Endothelial cell of umbilical vein (primary cell): ENCODE measurements around the gene KNCN. TPM values are rescaled to one million over a fixed set of nuclear protein-coding genes. Genes with fewer than 3 reads are reported as not detected.

Source experiments
- BruUV-seq: library from RNA; stranded (reverse); fragments of 400-500 nt; replicated peaks from 2 replicates; lab custom pipeline; 2021; lab: Mats Ljungman, UMichigan
- CTCF ChIA-PET: fragments of 300-600, 350-600 bp; sonication (Branson Sonifier 250); formaldehyde crosslinking; loops from one replicate; lab custom pipeline; 2021; ENCODE audit warnings: antibody characterized with exemption, inconsistent platforms; lab: Charles Lee
- POLR2A ChIA-PET: fragments of 300-600, 350-600 bp; sonication (Branson Sonifier 250); formaldehyde crosslinking; loops from one replicate; lab custom pipeline; 2021; ENCODE audit warnings: antibody characterized with exemption, inconsistent platforms; lab: Charles Lee
- DNase-seq: peaks from one replicate; pipeline ENCODE4 v3.0.0-alpha.2; 2011; ENCODE audit warnings: low read depth, low spot score
- FAIRE-seq: peaks from 2 replicates; lab custom pipeline; 2011; peaks lifted over from hg19 to GRCh38; lab: Jason Lieb, UNC
- H2AFZ ChIP-seq: 2 replicates; pipeline ENCODE4 v1.6.0; 2012; ENCODE audit warnings: low read depth, low read length, control low read depth, inconsistent platforms
- H3K27ac ChIP-seq: 2 replicates; pipeline ENCODE4 v1.5.1; 2011; ENCODE audit warnings: low read depth, mild to moderate bottlenecking, control low read depth, low read length, moderate library complexity; ENCODE audit not compliant: insufficient read depth
- H3K27me3 ChIP-seq, 2 experiments: 2 replicates each; pipeline versions ENCODE4 v1.6.0 to v1.6.1; 2011; ENCODE audit warnings: low read length in 2 of 2, mixed read lengths in 1 of 2; ENCODE audit not compliant: control insufficient read depth in 2 of 2, insufficient read depth in 2 of 2
- H3K36me3 ChIP-seq, 2 experiments: 2 replicates in 1 of 2; 3 replicates in 1 of 2; pipeline ENCODE4 v1.5.1; 2011; ENCODE audit warnings: low read length in 2 of 2, mild to moderate bottlenecking in 1 of 2, moderate library complexity in 1 of 2; ENCODE audit not compliant: control insufficient read depth in 2 of 2, insufficient read depth in 2 of 2; ENCODE audit errors: extremely low read depth in 1 of 2
- H3K4me1 ChIP-seq: 3 replicates; pipeline ENCODE4 v1.5.1; 2011; ENCODE audit warnings: mild to moderate bottlenecking, low read length; ENCODE audit not compliant: control insufficient read depth, insufficient read depth; ENCODE audit errors: extremely low read depth
- H3K4me2 ChIP-seq: 2 replicates; pipeline ENCODE4 v1.6.1; 2011; ENCODE audit warnings: low read length, control low read depth, mixed read lengths; ENCODE audit not compliant: insufficient read depth
- H3K4me3 ChIP-seq, 3 experiments: fragments of 200-600 bp in 1 of 3; sonication (generic), shearing (Covaris generic) in 1 of 3; replicated peaks in 1 of 3; 2 replicates each; pipeline ENCODE4 v1.5.1; 2011 to 2016; ENCODE audit warnings: control low read depth in 3 of 3, low read length in 3 of 3, mild to moderate bottlenecking in 2 of 3, inconsistent platforms in 1 of 3, low read depth in 1 of 3, moderate library complexity in 1 of 3; ENCODE audit not compliant: insufficient read depth in 1 of 3
- H3K79me2 ChIP-seq: 2 replicates; pipeline ENCODE4 v1.6.0; 2012; ENCODE audit warnings: low read length, inconsistent platforms; ENCODE audit not compliant: control insufficient read depth, insufficient read depth
- H3K9ac ChIP-seq: replicated peaks from 2 replicates; pipeline ENCODE3; 2011; ENCODE audit warnings: low read length, control low read depth; ENCODE audit not compliant: insufficient read depth; ENCODE audit errors: extremely low read depth
- H3K9me1 ChIP-seq: replicated peaks from 3 replicates; pipeline ENCODE4 v1.6.0; 2011; ENCODE audit warnings: mild to moderate bottlenecking, low read length; ENCODE audit not compliant: control insufficient read depth, insufficient read depth; ENCODE audit errors: extremely low read depth
- H3K9me3 ChIP-seq: replicated peaks from 2 replicates; pipeline ENCODE4 v1.5.1; 2012; ENCODE audit warnings: low read length, inconsistent platforms; ENCODE audit not compliant: control insufficient read depth, insufficient read depth
- H4K20me1 ChIP-seq: replicated peaks from 2 replicates; pipeline ENCODE3; 2011; ENCODE audit warnings: mild to moderate bottlenecking, low read length; ENCODE audit not compliant: control insufficient read depth, insufficient read depth; ENCODE audit errors: extremely low read depth
- CTCF ChIP-seq, 2 donors: IDR thresholded peaks; 1 replicate in 1 of 2; 2 replicates in 1 of 2; pipeline ENCODE4 v1.5.1; 2011; ENCODE audit warnings: low read length in 2 of 2, mild to moderate bottlenecking in 2 of 2, moderate library complexity in 2 of 2, control low read depth in 1 of 2, inconsistent platforms in 1 of 2, low read depth in 1 of 2; ENCODE audit not compliant: insufficient read depth in 1 of 2; ENCODE audit errors: extremely low read depth in 1 of 2
- EZH2 ChIP-seq: IDR thresholded peaks from 2 replicates; pipeline ENCODE4 v1.6.1; 2012; ENCODE audit warnings: borderline replicate concordance, low read depth, mild to moderate bottlenecking, moderate library complexity, low read length, inconsistent platforms; ENCODE audit not compliant: severe bottlenecking
- FOS ChIP-seq: IDR thresholded peaks from 2 replicates; pipeline ENCODE4 v1.6.1; 2011; ENCODE audit warnings: mild to moderate bottlenecking, low read length, moderate library complexity, borderline replicate concordance; ENCODE audit not compliant: insufficient read depth
- GATA2 ChIP-seq: IDR thresholded peaks from 2 replicates; pipeline ENCODE4 v1.7.0; 2011; ENCODE audit warnings: low read depth, mild to moderate bottlenecking, moderate library complexity, mixed read lengths, low read length; ENCODE audit not compliant: insufficient read length, insufficient read depth
- JUN ChIP-seq: IDR thresholded peaks from 2 replicates; pipeline ENCODE4 v1.6.1; 2011; ENCODE audit warnings: borderline replicate concordance, low read depth; ENCODE audit not compliant: insufficient read length, insufficient read depth
- MYC ChIP-seq: IDR thresholded peaks from one replicate; pipeline ENCODE4 v1.6.1; 2011; ENCODE audit warnings: mild to moderate bottlenecking, low read depth, low read length
- POLR2A ChIP-seq: IDR thresholded peaks from 2 replicates; pipeline ENCODE4 v1.6.1; 2012; ENCODE audit warnings: low read depth, mild to moderate bottlenecking, control low read depth, low read length
- POLR2AphosphoS5 ChIP-seq: IDR thresholded peaks from 2 replicates; pipeline ENCODE4 v1.6.1; 2012; ENCODE audit warnings: low read depth, mild to moderate bottlenecking, control low read depth, low read length, moderate library complexity; ENCODE audit not compliant: insufficient read depth
- dilution Hi-C: fragments of 300-500 bp; cut with MboI; formaldehyde crosslinking; loops from one replicate; pipeline ENCODE4 v1.15.0; 2019; ENCODE audit warnings: low sequenced_read_pairs; ENCODE audit not compliant: extremely low pct_ligation_motif_present
- intact Hi-C: fragments of 100-400 bp; cut with micrococcal nuclease; formaldehyde crosslinking; loops from one replicate; pipeline ENCODE4 v1.10.0; 2022
- polyA plus RNA-seq, 4 experiments: library from polyadenylated mRNA; depleted of rRNA in 3 of 4; stranded (reverse) in 3 of 4; unstranded in 1 of 4; fragments of >200 nt; gene quantifications; 2 replicates each; pipeline versions ENCODE4 v1.2.1 to v1.2.3, GENCODE V29; 2011 to 2012; ENCODE audit warnings: missing spikeins in 1 of 4
- total RNA-seq: library from RNA; stranded (reverse); gene quantifications from 2 replicates; pipeline ENCODE4 v1.2.3, GENCODE V29; 2021
- TF ChIP-seq, protein P1 (sequence below): IDR thresholded peaks from 2 replicates; pipeline ENCODE4 v1.6.1; 2011; ENCODE audit not compliant: insufficient read depth, insufficient read length

The KNCN gene
- total and polyA plus RNA-seq, 2 donors (not counting 3 experiments of a cell fraction or from before 2014, with no cell fraction given) = not detected

DNA sequence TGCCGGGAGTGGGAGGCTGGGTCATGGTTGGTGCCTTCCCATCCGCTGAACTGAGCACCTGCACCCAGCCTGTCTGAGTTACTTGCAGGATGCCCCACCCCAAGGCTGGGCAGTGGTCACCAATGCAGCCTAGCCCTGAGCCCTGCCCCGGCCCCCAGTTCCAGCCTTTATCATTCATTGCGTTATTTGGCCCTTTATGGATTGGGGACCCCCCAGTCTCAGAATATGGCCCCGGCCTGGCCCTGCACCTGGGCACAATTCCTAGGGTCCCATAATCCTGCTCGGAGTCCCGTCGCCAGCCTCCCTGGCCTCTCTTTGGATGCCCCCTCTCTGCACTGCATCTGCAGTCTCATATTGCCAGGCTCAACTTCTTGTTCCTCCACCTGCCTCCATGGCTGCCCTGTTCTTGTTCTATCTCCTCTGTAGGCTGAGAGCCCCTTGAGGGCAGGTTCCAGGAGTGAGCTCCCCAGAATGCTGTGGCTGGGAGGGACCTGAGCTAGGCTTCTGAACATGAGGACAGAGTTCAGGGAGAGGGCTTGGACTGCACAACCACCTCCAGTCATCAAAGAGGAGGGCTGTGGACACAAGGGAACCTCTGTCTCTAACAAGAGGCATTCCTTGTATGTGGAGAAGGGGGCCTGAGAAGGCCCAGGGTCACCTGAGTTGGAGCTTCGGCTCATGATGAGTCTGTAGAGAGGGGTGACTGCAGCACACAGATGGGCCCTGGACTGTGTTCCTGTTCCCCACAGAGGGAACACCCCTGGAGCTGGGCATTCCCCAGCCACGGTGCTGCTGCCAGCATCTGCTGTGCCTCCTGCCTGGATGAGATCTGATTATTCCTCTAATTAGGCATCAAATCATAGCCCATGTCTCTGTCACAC, 1.1 kb upstream of the KNCN start:
- BruUV-seq = no TSS peak

More for the DNA sequence above, 1.1 kb upstream of the KNCN start:
- no peaks in the 10 kb centered on the region for H3K36me3 ChIP-seq
- no peak overlapping the region for H2AFZ ChIP-seq
- CTCF ChIA-PET = interaction anchor here (2.0 to 2.2 kb wide), 2 partner anchors 19 to 172 kb away, joined by 5 to 8 read pairs; no protein-coding TSS in a partner anchor
- H3K4me3 ChIP-seq = no peak overlapping the region
- FAIRE-seq (no peak), DNase-seq (no peak)
- dilution Hi-C loops (no loop called here), intact Hi-C loops (no loop called here)
- H3K9me3 ChIP-seq = no peaks in the 10 kb centered on the region
- no peaks in the 10 kb centered on the region for H3K9me1 ChIP-seq
- POLR2A ChIA-PET = no interaction called here
- peaks cover 12 to 13% of the 10 kb centered on the region in 2 experiments for H3K27me3 ChIP-seq
- no peak overlapping the region for H3K4me2 ChIP-seq
- no peak overlapping the region for H3K9ac ChIP-seq
- TF ChIP-seq MYC (no peak), FOS (no peak), EZH2 (no peak), CTCF (IDR thresholded peaks at IDR 0.05; ENCODE audit: extremely low read depth in 1 of 2, insufficient read depth in 1 of 2, low read depth in 1 of 2, low read length in 2 of 2) (no peak), POLR2A (no peak), POLR2AphosphoS5 (no peak), JUN (no peak), GATA2 (no peak)
- TF ChIP-seq, protein P1, sequence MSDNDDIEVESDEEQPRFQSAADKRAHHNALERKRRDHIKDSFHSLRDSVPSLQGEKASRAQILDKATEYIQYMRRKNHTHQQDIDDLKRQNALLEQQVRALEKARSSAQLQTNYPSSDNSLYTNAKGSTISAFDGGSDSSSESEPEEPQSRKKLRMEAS = no peak
- no peaks in the 10 kb centered on the region for H4K20me1 ChIP-seq
- no peaks in the 10 kb centered on the region for H3K79me2 ChIP-seq
- no peaks in the 10 kb centered on the region for H3K4me1 ChIP-seq
- H3K27ac ChIP-seq = no peak overlapping the region
